ENCODE data around the gene USF3.

DNA sequence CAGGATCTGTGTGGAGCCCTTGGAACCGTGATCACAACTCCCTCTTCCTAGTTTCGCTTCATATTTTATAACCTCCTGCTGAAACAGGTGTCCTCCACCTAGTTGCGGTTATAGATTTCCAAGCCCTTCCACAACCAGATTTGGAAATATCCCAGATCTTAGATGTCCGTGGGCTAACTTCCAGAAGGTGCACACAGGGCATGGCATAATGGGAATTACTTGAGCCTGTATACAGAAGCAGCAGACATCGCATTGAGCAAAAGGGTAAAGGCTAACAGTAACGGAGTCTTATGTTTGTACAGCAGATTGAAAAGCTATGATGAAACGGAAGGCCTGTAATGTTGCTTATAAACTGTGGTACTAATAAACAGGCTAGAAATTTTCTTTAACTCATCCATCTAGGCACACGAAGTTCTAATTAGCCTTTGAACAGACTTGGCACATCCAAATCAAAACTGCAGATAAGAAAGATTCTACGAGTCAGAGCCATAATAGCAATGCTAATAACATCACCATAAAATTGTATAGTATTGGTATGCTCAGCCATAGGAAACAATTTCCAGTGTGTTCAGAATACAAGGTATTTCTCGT is 1.2 kb upstream of the USF3 start:
- TF ChIP-seq, protein P1, sequence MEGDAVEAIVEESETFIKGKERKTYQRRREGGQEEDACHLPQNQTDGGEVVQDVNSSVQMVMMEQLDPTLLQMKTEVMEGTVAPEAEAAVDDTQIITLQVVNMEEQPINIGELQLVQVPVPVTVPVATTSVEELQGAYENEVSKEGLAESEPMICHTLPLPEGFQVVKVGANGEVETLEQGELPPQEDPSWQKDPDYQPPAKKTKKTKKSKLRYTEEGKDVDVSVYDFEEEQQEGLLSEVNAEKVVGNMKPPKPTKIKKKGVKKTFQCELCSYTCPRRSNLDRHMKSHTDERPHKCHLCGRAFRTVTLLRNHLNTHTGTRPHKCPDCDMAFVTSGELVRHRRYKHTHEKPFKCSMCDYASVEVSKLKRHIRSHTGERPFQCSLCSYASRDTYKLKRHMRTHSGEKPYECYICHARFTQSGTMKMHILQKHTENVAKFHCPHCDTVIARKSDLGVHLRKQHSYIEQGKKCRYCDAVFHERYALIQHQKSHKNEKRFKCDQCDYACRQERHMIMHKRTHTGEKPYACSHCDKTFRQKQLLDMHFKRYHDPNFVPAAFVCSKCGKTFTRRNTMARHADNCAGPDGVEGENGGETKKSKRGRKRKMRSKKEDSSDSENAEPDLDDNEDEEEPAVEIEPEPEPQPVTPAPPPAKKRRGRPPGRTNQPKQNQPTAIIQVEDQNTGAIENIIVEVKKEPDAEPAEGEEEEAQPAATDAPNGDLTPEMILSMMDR (IDR thresholded peaks at IDR 0.05): no peak
- no peak for TF ChIP-seq POLR2A (IDR thresholded peaks at IDR 0.05)
